SK-N-SH treated with all-trans-retinoic acid at 6 μM for 48 hours (cell line): ENCODE measurements around the gene UNC45B.

Source experiments
- ATAC-seq: fragments of 200-7000 bp; cut with Tn5 transposase; 3 replicates; pipeline ENCODE4 v1.9.1; 2020; ENCODE audit warnings: mild to moderate bottlenecking, moderate library complexity
- ARNTL ChIP-seq: fragments of 450-650 bp; formaldehyde crosslinking; IDR thresholded peaks from 2 replicates; pipeline ENCODE4 v1.5.0; 2020; ENCODE audit warnings: low read depth, mild to moderate bottlenecking, moderate library complexity, borderline replicate concordance
- BACH2 ChIP-seq: fragments of 250-450 bp; sonication (Bioruptor Pico); IDR thresholded peaks from 2 replicates; pipeline ENCODE4 v1.9.0; 2021; ENCODE audit warnings: mild to moderate bottlenecking, borderline replicate concordance
- ESRRG ChIP-seq: fragments of 250-450 bp; sonication (Bioruptor Pico); IDR thresholded peaks from 2 replicates; pipeline ENCODE4 v1.6.1; 2021; ENCODE audit warnings: mild to moderate bottlenecking
- ISL1 ChIP-seq: fragments of 250-450 bp; sonication (Bioruptor Pico); IDR thresholded peaks from 2 replicates; pipeline ENCODE4 v2.1.2; 2022; ENCODE audit warnings: mild to moderate bottlenecking, moderate library complexity
- OSR1 ChIP-seq: fragments of 250-450 bp; sonication (Bioruptor Pico); IDR thresholded peaks from 2 replicates; pipeline ENCODE4 v1.8.0; 2022; ENCODE audit warnings: moderate library complexity, mild to moderate bottlenecking, inconsistent platforms
- RARB ChIP-seq: fragments of 250-450 bp; sonication (Bioruptor Pico); IDR thresholded peaks from 2 replicates; pipeline ENCODE4 v1.8.0; 2021; ENCODE audit warnings: mild to moderate bottlenecking, moderate library complexity
- SNAI2 ChIP-seq: fragments of 250-450 bp; sonication (Bioruptor Pico); IDR thresholded peaks from 2 replicates; pipeline ENCODE4 v1.5.0; 2020; ENCODE audit warnings: mild to moderate bottlenecking, moderate library complexity
- TCF4 ChIP-seq: fragments of 250-450 bp; sonication (Bioruptor Pico); IDR thresholded peaks from 2 replicates; pipeline ENCODE4 v1.8.0; 2021; ENCODE audit warnings: mild to moderate bottlenecking, moderate library complexity, borderline replicate concordance
- TOX ChIP-seq: fragments of 250-450 bp; sonication (Bioruptor Pico); IDR thresholded peaks from 2 replicates; pipeline ENCODE4 v1.8.0; 2021; ENCODE audit warnings: mild to moderate bottlenecking, moderate library complexity, borderline replicate concordance
- ZC3H10 ChIP-seq: fragments of 250-450 bp; sonication (Bioruptor Pico); IDR thresholded peaks from 2 replicates; pipeline ENCODE4 v1.5.1; 2021; ENCODE audit warnings: mild to moderate bottlenecking, moderate library complexity
- ZFP3 ChIP-seq: fragments of 250-450 bp; sonication (Bioruptor Pico); IDR thresholded peaks from 2 replicates; pipeline ENCODE4 v1.5.0; 2020; ENCODE audit warnings: mild to moderate bottlenecking, moderate library complexity
- ZNF565 ChIP-seq: fragments of 450-650 bp; formaldehyde crosslinking; conservative IDR thresholded peaks from 2 replicates; pipeline ENCODE4 v1.5.0; 2020; ENCODE audit warnings: low read depth, mild to moderate bottlenecking, moderate library complexity
- ZNF70 ChIP-seq: fragments of 450-650 bp; formaldehyde crosslinking; IDR thresholded peaks from 2 replicates; pipeline ENCODE4 v1.5.0; 2020; ENCODE audit warnings: mild to moderate bottlenecking, moderate library complexity
- ZNF8 ChIP-seq: fragments of 450-650 bp; formaldehyde crosslinking; IDR thresholded peaks from 2 replicates; pipeline ENCODE4 v1.5.0; 2020; ENCODE audit warnings: mild to moderate bottlenecking, moderate library complexity
- TF ChIP-seq, protein P1 (sequence below): fragments of 250-450 bp; sonication (Bioruptor Pico); IDR thresholded peaks from 2 replicates; pipeline ENCODE4 v1.5.1; 2021; ENCODE audit warnings: mild to moderate bottlenecking, moderate library complexity
- TF ChIP-seq, protein P2 (sequence below): fragments of 250-450 bp; sonication (Bioruptor Pico); IDR thresholded peaks from 2 replicates; pipeline ENCODE4 v1.5.1; 2020; ENCODE audit warnings: low read depth, mild to moderate bottlenecking, moderate library complexity
- TF ChIP-seq, protein P3 (sequence below): fragments of 250-450 bp; sonication (Bioruptor Pico); IDR thresholded peaks from 2 replicates; pipeline ENCODE4 v1.5.0; 2020; ENCODE audit warnings: mild to moderate bottlenecking, moderate library complexity
- TF ChIP-seq, protein P4 (sequence below): fragments of 250-450 bp; sonication (Bioruptor Pico); IDR thresholded peaks from 2 replicates; pipeline ENCODE4 v1.8.0; 2021; ENCODE audit warnings: low read depth, mild to moderate bottlenecking, moderate library complexity, borderline replicate concordance
- TF ChIP-seq, protein P5 (sequence below): fragments of 250-450 bp; sonication (Bioruptor Pico); IDR thresholded peaks from 2 replicates; pipeline ENCODE4 v1.8.0; 2020; ENCODE audit warnings: mild to moderate bottlenecking, moderate library complexity, borderline replicate concordance

Gene UNC45B

DNA sequence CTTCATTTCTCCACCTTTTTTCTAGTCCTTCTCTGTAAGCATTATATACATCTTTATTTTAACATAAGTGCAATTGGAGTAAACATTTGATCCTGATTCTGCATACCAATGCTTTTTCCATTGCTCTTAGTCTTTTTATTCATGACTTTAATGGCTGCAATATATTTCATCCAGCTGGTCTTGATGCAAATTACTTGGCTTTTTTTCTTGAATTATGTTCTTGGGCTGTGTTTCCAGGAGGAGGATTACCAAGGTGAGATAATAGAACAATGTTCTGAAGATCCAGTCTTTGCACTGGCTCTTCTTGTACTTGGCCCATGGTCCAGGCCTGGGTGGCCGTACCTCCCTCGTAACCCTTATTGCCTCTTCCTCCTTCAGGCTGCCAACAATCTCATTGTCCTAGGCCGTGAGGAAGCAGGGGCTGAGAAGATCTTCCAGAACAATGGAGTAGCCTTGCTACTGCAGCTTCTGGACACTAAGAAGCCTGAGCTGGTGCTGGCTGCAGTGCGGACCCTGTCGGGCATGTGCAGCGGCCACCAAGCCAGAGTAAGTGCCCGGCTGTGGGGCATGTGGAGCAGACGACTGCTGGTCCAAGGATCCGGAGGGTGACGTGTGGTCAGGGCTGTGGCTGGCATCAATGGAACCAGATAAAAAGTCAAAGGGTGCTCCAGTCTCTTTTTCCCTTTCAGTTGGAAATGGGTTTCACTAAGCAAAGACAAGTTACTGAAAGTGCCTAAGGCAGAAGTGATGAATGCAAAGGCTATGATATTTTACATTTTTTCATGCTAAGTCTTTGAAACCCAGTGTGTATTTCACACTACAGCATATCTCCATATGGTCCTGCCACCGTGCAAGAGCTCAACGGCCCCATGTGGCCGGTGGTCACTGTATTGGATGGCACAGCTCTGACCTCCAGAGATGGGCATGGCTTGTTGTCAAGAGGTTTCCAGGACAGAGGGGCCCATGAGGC lies 6.9 kb downstream of the UNC45B start (continued):
- TF ChIP-seq, protein P1, sequence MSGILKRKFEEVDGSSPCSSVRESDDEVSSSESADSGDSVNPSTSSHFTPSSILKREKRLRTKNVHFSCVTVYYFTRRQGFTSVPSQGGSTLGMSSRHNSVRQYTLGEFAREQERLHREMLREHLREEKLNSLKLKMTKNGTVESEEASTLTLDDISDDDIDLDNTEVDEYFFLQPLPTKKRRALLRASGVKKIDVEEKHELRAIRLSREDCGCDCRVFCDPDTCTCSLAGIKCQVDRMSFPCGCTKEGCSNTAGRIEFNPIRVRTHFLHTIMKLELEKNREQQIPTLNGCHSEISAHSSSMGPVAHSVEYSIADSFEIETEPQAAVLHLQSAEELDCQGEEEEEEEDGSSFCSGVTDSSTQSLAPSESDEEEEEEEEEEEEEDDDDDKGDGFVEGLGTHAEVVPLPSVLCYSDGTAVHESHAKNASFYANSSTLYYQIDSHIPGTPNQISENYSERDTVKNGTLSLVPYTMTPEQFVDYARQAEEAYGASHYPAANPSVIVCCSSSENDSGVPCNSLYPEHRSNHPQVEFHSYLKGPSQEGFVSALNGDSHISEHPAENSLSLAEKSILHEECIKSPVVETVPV, result no peak

DNA sequence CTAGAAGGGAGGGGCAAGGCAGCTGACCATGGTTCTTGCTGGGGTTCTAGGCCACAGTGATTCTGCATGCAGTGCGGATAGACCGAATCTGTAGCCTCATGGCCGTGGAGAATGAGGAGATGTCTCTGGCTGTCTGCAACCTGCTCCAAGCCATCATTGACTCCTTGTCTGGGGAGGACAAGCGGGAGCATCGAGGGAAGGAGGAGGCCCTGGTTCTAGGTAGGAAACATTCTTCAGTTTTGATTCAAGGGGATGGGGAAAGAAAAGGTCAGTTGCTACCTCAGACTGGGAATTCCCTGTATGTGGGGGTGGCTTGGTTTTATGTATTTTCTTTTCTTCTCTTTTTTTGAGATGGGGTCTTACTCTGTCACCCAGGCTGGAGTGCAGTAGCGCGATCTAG lies 7.6 kb downstream of the UNC45B start:
- ATAC-seq, result no peak
- TF ChIP-seq ARNTL (no peak), OSR1 (no peak)
- TF ChIP-seq, protein P2, sequence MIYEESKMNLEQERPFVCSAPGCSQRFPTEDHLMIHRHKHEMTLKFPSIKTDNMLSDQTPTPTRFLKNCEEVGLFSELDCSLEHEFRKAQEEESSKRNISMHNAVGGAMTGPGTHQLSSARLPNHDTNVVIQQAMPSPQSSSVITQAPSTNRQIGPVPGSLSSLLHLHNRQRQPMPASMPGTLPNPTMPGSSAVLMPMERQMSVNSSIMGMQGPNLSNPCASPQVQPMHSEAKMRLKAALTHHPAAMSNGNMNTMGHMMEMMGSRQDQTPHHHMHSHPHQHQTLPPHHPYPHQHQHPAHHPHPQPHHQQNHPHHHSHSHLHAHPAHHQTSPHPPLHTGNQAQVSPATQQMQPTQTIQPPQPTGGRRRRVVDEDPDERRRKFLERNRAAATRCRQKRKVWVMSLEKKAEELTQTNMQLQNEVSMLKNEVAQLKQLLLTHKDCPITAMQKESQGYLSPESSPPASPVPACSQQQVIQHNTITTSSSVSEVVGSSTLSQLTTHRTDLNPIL (CRISPR knock-in tag), result no peak
- TF ChIP-seq, all 23 proteins: peak for 0

DNA sequence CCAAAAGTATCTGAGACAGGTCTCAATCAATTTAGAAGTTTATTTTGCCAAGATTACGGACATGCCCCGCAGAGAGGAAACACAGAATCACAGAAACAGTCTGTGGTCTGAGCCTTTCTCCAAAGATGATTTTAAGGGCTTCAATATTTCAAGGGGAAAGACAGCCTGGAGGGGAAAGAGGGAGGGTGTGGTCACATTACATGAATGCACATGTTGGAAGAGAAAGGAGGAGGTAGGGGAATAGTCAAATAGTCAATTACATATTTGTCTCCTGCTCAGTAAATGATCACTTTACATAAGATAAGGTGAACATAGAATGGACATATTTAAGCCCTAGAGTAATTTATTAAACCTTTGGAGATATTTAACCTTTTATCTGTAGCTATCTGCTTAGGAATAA lies 12.3 kb downstream of the UNC45B start:
- TF ChIP-seq, protein P3, sequence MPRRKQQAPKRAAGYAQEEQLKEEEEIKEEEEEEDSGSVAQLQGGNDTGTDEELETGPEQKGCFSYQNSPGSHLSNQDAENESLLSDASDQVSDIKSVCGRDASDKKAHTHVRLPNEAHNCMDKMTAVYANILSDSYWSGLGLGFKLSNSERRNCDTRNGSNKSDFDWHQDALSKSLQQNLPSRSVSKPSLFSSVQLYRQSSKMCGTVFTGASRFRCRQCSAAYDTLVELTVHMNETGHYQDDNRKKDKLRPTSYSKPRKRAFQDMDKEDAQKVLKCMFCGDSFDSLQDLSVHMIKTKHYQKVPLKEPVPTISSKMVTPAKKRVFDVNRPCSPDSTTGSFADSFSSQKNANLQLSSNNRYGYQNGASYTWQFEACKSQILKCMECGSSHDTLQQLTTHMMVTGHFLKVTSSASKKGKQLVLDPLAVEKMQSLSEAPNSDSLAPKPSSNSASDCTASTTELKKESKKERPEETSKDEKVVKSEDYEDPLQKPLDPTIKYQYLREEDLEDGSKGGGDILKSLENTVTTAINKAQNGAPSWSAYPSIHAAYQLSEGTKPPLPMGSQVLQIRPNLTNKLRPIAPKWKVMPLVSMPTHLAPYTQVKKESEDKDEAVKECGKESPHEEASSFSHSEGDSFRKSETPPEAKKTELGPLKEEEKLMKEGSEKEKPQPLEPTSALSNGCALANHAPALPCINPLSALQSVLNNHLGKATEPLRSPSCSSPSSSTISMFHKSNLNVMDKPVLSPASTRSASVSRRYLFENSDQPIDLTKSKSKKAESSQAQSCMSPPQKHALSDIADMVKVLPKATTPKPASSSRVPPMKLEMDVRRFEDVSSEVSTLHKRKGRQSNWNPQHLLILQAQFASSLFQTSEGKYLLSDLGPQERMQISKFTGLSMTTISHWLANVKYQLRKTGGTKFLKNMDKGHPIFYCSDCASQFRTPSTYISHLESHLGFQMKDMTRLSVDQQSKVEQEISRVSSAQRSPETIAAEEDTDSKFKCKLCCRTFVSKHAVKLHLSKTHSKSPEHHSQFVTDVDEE (CRISPR knock-in tag), result no peak
- TF ChIP-seq ISL1 (CRISPR knock-in tag) (no peak), SNAI2 (no peak), ZNF70 (CRISPR knock-in tag) (no peak), ESRRG (CRISPR knock-in tag) (no peak), ZNF565 (no peak), BACH2 (no peak), ZC3H10 (CRISPR knock-in tag) (no peak), ZNF8 (CRISPR knock-in tag) (no peak), RARB (CRISPR knock-in tag) (no peak), OSR1 (no peak), ZFP3 (no peak), TOX (CRISPR knock-in tag) (no peak), TCF4 (CRISPR knock-in tag) (no peak)
- TF ChIP-seq, protein P4, sequence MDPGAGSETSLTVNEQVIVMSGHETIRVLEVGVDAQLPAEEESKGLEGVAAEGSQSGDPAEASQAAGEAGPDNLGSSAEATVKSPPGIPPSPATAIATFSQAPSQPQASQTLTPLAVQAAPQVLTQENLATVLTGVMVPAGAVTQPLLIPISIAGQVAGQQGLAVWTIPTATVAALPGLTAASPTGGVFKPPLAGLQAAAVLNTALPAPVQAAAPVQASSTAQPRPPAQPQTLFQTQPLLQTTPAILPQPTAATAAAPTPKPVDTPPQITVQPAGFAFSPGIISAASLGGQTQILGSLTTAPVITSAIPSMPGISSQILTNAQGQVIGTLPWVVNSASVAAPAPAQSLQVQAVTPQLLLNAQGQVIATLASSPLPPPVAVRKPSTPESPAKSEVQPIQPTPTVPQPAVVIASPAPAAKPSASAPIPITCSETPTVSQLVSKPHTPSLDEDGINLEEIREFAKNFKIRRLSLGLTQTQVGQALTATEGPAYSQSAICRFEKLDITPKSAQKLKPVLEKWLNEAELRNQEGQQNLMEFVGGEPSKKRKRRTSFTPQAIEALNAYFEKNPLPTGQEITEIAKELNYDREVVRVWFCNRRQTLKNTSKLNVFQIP (CRISPR knock-in tag), result no peak
- TF ChIP-seq, protein P1, result no peak
- TF ChIP-seq, protein P5, sequence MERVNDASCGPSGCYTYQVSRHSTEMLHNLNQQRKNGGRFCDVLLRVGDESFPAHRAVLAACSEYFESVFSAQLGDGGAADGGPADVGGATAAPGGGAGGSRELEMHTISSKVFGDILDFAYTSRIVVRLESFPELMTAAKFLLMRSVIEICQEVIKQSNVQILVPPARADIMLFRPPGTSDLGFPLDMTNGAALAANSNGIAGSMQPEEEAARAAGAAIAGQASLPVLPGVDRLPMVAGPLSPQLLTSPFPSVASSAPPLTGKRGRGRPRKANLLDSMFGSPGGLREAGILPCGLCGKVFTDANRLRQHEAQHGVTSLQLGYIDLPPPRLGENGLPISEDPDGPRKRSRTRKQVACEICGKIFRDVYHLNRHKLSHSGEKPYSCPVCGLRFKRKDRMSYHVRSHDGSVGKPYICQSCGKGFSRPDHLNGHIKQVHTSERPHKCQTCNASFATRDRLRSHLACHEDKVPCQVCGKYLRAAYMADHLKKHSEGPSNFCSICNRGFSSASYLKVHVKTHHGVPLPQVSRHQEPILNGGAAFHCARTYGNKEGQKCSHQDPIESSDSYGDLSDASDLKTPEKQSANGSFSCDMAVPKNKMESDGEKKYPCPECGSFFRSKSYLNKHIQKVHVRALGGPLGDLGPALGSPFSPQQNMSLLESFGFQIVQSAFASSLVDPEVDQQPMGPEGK, result no peak
- TF ChIP-seq, protein P2 (CRISPR knock-in tag), result no peak
- TF ChIP-seq, all 23 proteins: peak for 0
- ATAC-seq, result no peak
